ENCODE results near the gene SUCNR1.

- no peak for TF ChIP-seq ATF3 (CRISPR knock-in tag; conservative IDR thresholded peaks at IDR 0.05)
- no peak for TF ChIP-seq CTCF (IDR thresholded peaks at IDR 0.05)
Observed at GRCh38 chr3:151931171-151931570, 57.7 kb downstream of the SUCNR1 start.
